Stimulated activated CD8-positive, alpha-beta memory T cell treated with anti-CD3 and anti-CD28 coated beads, Interleukin-12 subunit alpha, Interleukin-12 subunit beta, amount 100 ng/mL, for 24 hours (primary cell): ENCODE data around the gene ALK.

Experiments used
- DNase-seq: peaks from one replicate; pipeline ENCODE4 v3.0.0-alpha.2; 2020; ENCODE audit errors: extremely low read depth

The ALK gene

DNA sequence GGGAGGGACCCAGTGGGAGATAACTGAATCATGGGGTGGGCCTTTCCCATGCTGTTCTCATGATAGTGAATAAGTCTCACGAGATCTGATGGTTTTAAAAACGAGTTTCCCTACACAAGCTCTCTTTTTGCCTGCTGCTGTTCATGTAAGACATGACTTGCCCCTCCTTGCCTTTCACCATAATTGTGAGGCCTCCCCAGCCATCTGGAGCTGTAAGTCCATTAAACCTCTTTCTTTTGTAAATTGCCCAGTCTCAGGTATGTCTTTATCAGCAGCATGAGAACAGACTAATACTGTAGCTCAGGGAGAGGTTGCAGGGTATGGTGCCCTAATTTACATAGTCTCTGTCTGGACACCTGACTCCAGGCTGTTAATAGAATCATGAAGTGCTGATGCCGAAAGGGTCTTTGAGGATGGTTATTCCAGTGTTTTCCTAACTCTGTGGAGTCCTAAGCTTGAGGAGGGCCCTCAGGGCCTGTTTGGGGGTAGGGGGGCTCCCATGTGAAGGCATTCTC is 343.2 kb downstream of the ALK start:
- DNase-seq, result no peak

DNA sequence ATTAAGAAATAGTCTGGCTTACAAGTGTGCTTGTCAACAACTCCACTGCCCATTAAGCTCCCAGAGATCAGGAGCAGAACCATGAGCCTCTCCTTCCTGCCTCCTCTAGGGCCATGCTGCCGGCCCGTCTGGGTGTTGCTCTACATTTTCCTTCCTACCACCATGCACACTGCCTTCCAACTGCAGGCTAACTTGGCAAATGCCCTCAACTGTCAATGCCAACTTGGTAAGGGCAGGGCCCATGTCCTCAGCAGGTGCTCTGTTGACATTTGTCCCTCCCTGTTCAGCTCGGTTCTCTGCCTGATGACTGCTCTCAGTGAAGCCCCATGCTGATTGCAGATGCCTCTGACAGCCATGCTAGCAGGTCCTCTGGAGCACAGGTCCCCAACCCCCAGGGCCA is 345.2 kb downstream of the ALK start:
- DNase-seq, result no peak

DNA sequence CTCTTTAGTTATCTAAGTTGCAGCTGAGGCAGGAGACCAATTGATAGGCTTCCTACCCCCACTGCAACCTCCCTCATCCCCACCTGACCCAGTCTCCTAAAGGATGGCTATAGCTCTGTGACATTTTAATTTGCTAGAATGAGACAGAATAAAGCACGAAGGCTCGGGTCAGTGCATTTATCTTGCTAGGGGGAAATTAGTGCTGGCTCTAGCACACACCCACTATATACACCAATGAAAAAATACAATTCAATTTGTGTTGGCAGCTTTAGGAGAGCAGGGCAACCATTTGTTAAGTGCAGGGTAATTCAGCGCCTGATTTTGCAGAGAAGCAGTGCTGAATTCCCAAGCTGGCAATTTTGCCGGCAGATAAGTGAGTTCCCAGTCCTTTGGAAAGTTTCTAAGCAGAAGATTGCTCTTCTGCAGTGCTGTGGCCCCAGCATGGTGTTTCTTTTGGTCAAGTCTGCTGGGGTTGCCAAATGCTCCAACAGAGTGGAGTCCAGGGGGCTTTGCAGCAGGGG is 346.0 kb downstream of the ALK start:
- DNase-seq, result no peak

DNA sequence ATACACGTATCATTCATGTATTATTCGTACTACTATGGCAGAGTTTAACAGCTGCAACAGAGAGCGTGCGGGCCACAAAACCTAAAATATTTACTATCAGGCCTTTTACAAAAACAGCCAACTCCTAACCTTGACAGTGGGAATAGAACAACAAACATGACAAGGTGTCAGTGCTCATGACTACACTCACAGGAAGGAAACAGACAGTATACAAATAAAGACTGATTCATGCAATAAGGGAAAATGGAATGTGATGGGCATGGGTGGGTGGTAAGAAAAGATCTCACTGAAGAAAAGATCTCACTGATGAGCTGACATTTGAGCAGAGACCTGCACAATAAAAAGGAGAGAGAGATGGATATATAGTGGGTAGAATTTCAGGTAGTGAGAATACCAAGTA is 347.8 kb downstream of the ALK start:
- DNase-seq, result no peak

DNA sequence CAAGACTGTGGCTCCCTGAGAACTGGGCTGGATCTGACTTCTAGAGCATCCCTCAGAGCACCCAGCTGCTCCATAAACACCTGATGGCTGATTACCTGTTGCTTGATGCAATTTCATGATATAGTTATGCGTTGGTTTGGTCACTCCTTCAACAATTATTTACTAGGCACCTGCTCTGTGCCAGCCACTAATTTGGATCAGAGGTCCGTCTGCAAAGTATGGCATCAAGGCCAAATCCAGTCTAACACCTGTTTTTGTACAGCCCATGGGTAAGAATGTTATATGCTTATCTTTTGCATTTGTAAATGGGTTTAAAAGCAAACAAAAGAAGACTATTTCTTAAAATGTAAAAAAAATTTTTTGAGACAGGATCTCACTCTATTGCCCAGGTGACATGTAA is 348.2 kb downstream of the ALK start:
- no peak for DNase-seq

DNA sequence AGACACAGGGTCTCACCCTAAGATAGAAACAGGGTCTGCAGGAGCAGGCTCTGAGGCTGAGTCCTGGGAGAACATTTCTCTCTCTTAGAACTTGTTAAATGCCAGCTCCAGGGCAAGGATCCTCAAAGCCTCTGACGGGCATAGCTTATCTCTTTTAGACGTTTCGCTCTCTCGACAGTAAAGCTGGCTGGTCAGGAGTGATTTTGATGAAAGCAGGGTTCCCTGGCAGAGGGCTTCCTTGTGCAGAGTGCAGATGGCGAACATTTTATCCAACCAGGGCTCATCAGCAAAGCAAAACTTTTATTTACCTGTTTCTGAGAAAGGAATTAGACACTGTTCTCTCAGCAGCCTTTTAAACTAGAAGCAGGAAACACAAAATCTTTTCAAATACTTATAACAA is 350.8 kb downstream of the ALK start:
- no peak for DNase-seq

DNA sequence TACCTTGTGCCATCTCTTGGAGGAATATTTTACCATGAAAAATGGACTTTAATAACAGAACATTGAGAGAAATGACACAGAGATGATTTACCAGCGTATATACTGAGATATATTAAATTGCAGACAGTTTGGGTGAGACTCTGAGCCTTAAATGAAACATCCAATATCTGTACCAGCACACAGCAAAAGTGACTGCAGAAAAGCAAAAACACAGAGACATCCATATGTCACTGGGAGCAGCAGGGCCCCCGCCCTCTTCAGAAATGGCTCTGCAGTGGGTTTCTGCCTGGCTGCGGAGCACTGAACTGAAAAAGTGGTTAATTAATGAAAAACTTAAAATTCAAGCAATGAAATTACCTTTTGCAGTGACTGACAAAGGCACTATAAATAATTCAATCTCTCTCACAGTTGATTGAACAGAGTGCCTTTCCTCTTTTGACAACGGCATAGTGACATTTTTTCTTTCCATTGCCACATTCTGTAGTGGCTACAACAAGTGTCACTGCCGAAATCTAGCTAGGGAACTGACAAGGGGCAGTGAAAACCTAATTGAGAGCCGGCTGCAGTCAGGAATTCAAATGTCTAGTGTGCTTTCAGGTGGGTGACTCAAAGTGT is 353.4 kb downstream of the ALK start:
- no peak for DNase-seq

DNA sequence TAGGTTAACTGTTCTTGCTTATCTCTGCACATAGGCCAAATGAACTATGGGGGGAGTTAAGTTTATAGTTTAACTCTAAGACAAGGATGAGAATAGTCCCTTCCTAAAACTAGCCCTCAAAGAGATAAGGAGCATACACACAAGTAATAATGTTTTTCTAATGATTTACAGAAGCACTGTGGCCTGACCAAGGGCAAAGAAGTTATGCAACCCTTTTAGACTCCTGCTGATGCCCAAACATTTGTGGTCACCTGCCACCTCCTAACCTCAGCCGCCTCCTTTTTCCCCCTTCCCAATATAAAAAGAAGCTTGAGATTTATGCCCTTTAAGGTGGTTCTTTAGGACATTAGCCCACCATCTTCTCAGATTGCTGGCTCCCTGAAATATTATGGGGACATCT is 357.7 kb downstream of the ALK start:
- DNase-seq, result no peak

DNA sequence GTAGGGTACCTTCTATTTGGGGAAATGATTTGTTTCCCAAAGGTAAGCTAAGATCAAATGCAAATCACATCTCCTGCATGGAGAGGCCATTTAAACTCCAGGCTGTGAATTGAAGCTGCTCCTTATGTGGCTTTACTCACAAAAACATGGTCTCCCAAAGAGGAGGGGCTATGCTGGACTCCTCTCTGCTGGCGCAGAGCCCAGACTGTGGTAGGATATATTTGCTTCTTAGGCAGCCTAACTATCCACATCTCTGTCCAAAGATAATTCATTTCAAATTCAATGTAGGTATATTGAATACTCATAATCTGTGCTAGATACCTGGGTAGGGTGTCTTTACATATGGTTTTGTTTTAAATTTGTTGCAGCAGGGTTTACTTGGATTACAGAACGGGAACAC is 358.5 kb downstream of the ALK start:
- no peak for DNase-seq

DNA sequence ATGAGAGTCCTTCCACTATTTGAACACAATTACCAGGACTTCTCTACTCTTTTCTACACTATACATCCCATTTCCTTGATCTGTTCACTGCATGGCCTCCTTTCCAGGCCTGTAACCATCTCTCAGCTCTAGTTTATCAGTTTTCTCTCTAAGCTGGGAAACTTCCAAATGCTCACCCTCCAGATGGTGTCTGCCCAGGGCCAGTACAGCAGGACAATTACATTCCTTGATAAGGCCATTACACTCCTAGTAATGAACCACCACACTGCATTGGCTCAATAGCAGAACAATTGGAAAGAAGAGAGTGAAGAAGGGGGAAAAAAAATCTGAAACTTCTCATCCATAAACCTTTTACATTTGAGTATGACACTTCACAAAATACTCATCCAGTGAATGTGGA is 359.1 kb downstream of the ALK start:
- DNase-seq, result no peak

DNA sequence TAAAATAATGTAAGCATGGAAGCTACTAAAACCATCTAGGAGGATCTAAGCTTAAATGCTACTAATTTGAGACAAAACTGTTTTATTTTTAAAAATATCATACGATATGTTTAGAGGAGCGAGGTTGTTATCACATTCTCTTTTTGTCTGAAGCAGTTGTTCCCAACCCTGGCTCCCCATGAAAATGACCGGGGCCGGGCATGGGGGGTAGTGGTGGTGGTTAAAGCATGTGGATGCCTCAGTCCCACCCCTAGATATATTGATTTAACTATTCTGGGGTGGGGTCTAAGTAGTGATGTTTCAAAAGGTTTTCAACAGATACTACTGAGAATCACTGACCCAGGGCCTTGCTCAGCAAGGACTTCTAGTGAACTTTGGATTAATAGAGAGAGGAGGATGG is 359.8 kb downstream of the ALK start:
- DNase-seq, result no peak

DNA sequence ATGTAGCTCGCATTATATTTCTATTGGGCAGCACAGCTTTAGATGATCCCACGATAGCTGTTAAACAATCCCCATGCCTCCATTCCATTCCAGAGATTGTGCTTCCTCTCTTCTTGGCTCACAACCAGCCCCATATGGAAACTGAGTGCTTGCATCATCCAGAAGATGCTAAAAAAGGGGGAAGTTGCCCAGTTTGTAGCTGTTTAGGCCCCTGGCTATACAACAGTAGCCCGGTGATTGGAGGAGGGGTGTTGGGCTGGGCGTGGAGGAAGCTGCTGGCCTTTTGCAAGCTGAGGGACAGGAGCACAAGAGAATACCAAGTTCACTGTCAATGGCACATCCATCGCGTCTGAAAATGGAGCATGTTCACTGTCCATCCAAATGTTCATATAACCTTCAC is 360.2 kb downstream of the ALK start:
- no peak for DNase-seq

DNA sequence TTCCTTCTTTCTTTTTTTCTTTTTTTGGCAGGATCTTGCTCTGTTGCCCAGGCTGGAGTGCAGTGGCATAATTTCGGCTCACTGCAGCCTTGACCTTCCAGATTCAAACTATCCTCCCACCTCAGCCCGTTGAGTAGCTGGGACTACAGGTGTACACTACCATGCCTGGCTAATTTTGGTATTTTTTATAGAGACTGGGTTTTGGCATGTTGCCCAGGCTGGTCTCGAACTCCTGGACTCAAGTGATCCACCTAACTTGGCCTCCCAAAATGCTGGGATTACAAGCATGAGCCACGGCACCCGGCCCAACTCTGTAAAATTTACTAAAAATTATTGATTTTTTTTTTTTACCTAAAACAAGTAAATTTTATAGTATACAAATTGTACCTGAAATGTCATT is 360.8 kb downstream of the ALK start:
- DNase-seq, result no peak

DNA sequence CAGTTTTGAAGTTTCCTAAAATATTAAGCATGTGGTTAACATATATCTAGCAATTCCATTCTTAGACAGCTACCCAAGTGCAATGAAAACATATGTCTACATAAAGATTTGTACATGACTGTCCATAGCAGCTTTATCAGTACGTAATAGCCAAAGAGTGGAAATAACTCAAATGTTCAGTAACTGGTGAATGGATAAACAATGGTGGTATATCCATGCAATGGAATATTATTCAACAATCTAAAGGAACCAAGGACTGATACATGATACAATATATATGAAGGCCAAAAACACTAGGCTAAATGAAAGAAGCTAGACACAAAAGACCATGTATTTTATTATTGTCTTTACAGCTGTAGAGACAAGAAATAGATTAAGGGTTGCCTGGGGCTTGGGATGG is 361.4 kb downstream of the ALK start:
- no peak for DNase-seq

DNA sequence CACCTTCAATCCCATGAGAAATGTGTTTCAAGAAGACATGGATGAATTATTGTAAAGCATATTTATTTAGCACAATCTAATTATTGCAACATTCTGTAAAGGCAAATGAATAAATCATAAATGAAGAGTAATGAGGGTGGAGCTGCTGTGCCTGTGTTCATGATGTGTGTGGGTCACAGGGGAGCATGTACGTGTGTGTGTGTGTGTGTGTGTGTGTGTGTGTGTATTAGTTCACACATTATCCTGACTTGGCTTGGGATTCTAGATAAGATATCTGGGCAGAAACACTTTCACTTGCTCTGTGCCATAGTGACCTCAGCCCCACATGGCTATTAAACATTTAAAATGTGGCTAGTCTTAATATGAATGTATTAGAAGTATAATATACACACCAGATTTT is 361.8 kb downstream of the ALK start:
- DNase-seq, result no peak

DNA sequence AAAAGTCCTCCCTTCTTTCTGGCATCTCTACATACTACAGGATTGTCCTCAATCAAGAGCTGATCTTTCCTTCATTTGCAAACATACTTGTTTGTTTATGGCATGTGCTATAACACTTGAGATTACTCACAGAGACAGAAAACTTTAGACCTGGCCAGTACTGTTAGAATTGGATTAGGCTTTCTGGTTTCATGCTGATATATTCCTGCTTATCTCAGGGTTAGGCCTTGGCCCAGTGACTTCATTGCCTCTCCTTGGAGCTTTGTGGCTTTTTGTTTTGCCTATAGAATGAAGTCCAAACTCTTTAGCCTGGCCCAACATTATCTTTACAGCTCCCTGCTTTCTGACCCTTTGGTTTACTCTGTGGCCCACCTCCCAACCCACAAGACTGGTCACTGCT is 363.3 kb downstream of the ALK start:
- DNase-seq, result no peak

DNA sequence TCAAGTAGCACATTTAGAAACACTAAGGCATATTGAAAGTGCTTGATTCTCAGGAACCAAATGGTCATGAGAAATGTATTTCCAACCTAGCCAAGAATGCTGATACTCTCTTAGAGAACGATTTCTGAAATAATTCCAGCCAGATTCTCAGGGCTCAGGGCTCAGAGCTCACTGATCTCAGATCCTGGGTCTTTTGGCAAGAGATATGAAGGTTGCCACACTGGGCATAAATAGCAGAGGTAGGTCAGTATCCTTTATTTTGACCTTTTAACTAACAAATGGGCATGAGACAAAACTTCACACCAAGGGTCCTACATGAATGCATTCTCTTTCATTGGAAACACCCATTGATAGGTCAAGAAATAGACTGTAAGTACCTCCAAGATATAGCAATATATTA is 364.1 kb downstream of the ALK start:
- no peak for DNase-seq

DNA sequence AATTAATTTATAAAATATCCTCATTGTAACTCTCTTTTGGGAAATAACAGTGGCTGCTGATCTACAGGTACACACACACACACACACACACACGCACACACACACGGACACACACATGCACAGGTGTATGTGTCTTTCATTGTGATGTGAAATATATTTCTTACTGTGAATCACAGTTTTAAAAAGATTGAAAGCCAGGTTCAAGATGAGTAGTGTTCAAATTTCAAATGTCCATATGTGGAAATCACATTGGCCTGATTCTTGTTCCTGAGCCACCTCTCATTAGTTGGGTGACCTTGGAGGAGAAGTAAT is 372.4 kb downstream of the ALK start:
- no peak for DNase-seq

DNA sequence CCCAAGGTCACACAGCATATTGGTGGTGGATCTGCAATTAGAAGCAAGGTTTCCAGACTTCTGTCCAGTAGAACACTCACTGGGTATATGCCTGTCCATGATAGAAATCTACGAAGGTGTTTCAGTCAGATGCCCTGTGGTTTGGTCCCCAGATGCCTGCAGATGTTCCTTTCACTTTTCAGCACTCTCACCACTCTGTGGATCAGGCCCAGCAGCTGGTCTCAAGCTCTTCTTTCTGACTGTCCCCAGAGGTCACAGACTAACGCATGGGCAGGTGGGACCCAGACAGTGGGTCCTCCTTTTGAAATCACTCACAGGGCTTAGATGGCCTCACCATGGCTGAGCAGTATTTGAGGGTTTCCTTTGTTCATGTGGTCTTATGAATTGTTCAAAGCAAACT is 376.5 kb downstream of the ALK start:
- no peak for DNase-seq

DNA sequence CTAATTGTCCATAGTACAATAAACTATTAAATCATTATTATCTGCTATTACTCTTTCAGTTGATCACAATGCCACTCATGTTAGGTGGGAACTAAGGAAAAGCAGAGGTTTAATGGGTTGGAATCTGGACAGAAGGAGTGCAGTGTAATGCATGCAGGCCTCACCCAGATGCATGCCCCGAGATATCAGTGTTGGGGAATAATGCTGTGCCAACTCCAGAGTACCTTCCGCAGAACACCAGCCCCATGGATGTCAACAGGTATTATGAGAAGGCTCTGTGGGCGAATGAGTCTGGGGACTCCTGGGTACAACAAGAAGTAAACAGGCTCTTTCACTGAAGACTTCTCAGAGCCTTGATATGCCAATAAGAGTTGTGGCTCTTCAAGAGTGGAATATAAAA is 377.4 kb downstream of the ALK start:
- no peak for DNase-seq

DNA sequence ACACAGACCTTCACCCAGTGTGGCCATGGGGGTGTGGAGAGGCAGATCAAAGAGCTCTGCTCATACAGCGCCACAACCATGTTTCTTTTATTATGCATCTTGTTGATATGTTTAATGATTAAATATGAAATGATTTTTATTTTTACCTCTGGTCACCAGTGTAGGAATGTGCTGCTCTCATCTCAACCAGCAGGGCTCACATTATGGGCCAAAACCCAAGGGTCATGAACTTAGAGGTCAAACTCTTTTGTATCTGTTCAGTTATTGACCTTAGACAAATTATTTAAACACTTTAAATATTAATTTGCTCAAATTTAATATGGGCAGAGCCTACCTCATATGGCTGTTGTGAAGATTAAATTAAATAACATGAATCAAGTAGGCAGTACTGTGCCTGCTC is 386.2 kb downstream of the ALK start:
- no peak for DNase-seq

DNA sequence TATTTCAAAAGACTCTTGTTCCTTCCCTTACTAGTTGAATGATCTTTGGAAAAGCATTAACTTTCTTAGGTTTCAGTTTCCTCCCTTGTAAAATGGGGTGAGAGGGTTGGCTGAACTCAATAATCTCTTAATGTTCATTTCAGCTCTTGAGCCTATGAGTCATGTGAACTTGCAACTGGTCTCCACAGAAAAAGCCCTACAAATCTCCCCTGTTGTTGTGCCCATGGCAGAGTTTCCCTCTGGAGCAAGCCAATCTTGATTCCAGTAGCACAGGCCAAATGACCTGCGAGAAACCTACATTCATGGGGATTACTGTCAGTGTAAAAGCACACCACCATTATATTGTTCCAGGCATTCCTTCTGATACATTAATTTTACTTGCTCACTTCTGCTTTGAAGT is 388.9 kb downstream of the ALK start:
- no peak for DNase-seq

DNA sequence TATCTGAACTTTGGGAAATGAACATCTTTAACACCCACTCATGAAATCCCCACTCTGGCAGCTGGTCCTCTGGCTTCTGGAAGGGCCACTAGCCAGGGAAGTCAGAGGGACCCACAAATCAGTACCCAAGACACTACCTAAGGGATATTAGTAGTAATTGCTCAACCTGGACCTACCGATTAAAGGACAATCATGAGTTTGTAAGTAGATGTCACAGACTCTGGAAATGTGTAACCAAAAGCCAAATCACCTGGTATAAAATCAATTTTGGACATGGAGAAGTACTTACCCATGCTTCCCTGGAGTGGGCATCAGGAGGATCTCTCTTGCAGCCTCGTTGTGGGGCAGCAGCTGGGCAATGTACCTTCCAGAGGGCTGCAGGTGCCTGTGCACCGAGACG is 389.8 kb downstream of the ALK start:
- DNase-seq, result no peak

DNA sequence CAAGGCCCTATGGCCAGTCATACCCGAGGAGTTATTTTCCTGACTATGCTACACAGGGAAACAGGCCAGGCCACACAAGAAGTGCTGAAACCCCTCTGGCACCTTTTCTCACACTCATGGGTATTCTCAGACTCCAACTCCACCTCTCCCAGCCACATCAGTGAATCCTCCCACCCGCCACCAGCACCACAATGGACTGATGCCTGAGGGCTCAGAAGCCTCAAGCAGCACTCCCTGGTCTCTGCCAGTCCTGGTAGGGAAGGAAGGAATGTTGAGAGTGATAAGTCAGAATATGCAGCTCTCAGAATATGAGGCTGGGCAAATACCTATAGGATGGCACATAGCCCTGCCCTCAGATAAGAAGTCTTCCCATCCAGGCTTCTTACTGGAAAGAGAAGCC is 391.1 kb downstream of the ALK start:
- DNase-seq, result no peak
